Fibroblast of upper back skin (primary cell): ENCODE data around the gene FAM151A.

Source experiments
- DNase-seq: peaks from one replicate; pipeline ENCODE4 v3.0.0-alpha.2; 2013

FAM151A gene

DNA sequence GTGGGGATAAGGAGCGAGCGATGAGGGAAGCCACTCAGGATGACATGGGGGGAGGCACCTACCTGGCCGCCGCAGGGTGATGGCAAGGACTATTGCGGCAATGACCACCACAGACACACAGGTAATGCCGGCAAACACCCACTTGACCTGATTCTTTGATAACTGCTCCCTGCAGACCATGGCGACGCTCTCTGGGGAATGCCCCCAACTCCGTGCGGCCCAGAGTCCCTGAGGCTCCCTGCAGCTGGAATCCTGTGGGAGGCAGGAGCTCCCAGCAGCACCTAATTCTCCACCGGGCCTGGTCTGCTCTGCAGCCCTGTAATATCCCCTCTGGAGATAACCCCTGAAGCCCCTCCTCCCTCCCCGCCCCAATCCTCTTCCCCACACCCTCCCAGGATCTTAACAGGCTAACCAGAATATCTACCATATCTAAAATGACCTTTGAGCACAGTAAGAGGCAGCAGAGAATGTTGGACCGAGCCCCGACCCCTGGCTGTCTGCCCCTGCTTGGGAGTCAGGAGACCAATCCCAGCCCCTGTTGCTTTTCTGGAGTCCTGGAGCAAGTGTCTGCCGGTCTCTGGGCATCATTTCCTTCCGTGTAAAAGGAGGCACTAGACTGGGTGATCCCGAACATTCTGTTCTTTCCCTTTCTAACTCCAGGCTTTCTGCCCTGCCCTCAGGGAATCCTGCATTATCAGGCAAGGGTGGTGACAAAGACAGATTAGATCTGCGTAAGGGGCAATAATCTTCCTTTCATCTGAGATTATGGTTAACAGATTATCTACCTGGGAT, at the start of gene FAM151A:
Gene FAM151A (minus strand): TSS at position 310 of the 792 bp plus-strand sequence. CDS start 130 bp downstream, at position 180.
- no peak for DNase-seq

DNA sequence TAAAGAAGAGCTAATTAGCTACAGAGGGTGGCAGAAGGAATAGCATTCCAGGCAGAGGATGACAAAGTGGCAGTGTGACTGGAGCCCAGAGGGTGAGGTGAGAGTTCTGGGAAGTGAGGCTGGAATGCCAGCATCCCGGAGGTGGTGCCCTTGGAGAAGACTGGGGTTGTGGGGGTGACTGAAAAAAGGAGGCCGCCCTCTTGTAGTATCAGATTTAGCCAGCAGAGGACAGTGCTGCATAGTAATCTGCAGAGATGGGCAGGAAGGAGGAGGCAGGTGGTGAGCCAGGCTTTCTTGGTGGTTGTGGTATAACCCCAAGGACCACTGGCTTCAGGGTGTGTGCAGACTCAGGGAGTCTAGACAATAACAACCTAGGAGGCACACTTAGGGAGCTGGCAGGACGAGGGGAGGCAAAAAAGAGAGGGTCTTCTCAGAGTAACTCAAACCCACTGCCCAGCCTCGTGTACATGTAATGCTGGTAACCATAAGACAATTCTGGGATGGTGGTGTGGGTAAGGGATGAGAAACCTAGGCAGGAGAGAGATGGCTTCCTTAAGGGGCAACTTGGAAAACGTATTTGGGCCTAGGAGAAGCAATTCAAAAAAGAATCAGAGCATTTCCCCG, 48.8 kb upstream of the FAM151A start:
- peak; percentile 38 for DNase-seq

DNA sequence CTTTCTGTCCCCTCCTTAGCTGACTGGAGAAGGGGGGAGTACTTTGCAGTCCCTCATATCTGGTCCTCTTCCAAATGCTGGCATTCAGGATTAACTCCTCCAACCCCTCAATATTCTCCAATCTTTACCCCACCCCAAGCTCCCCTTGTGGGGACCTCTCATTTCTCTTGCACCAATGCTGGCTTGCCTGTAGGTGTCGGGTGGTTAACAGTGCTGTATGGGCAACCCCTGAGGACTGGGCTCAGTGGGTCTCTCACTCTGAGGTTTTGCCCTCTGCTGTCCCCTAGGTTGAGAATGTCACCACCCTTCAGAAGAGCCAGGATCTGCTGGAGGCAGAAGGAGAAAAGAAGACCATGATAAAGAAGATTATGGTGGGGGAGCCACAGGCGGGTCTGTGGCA, 45.2 kb upstream of the FAM151A start:
- no peak for DNase-seq

DNA sequence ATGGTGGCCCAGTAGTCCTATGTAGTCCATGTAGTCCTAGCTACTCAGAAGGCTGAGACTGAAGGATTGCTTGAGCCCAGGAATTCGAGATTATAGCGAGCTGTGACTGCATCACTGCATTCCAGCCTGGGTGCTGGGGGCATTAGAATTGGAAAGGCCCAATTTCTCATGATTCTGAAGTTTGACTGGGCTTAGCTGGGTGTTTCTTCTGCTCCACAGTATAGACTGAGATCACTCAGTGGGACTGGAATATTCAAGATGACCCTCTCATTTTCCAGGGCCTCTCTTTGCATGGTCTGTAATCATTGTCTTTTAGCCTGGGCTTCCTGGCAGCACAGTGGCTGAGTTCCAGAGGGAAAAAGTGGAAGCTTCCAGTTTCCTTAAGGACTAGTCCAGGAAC, 44.5 kb upstream of the FAM151A start:
- no peak for DNase-seq

DNA sequence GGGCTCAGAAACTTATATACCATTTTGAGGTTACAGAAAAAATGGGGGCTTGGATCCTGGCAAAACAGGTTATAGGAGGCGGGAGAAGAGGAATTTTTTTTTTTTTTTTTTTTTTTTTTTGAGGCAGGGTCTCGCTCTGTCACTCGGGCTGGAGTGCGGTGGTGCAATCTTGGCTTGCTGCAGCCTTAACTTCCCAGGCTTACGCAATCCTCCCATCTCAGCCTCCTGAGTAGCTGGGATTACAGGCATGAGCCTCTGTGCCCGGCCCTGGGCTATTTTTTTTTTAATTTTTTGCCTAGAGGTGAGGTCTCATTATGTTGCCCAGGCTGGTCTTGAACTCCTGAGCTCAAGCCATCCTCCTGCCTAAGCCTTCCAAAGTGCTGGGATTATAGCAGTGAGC, 43.0 kb upstream of the FAM151A start:
- DNase-seq: no peak

DNA sequence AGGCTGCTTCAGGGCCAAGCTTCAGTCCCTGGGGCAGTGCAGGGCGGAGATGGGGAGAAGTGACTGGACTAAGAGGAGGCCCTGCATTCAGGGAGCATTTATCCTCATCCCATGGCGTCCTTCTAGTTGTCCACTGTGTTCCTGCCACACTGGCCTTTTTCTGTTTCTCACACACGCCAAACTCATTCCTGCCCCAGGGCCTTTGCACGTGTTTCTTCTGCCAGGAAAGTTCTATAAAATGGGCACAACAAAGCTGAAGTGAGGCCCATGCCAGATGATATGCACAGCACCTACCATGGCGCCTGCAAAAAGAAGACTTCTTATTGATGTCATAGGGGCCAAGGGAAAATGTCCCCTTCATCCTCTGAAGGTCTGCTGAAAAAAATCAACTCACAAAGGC, 42.5 kb upstream of the FAM151A start:
- DNase-seq: no peak

DNA sequence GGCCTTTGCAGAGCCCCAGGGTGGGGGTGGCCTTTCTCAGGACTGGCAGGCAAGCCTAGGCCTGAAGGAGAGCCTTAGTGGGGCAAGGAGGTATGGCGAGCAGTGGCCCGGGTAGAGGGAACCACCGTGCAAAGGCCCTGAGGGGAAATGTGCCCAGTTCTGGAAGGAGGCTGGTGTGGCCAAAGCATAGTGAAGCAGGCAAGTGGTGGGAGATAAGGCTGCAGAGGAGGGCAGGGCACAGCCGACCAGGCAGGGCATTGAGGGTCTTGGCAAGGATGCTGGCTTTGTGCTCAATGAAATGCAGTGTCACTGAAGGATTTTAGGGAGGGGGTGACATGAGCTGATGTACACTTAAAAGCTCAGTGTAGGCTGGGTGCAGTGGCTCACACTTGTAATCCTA, 41.0 kb upstream of the FAM151A start:
- no peak for DNase-seq

DNA sequence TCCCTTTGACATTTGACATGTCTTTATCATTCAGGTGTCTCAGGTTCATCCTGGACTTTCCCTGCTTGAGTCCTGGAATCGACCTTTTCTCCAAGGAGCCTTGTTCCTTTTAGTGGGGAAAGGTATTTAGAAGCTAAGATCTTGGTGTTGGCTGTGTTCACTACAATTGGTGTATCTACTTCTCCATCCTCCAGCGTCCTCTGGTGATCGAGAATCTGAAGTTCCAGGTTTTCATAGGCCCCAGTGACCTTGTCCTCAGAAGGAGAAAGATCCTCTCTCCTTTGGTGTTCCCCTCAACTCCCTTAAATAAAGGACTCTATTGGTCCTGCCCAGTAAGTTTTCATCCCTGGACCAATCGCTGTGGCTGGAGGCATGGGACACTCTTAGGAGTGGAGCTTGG, 40.4 kb upstream of the FAM151A start:
- DNase-seq: no peak

DNA sequence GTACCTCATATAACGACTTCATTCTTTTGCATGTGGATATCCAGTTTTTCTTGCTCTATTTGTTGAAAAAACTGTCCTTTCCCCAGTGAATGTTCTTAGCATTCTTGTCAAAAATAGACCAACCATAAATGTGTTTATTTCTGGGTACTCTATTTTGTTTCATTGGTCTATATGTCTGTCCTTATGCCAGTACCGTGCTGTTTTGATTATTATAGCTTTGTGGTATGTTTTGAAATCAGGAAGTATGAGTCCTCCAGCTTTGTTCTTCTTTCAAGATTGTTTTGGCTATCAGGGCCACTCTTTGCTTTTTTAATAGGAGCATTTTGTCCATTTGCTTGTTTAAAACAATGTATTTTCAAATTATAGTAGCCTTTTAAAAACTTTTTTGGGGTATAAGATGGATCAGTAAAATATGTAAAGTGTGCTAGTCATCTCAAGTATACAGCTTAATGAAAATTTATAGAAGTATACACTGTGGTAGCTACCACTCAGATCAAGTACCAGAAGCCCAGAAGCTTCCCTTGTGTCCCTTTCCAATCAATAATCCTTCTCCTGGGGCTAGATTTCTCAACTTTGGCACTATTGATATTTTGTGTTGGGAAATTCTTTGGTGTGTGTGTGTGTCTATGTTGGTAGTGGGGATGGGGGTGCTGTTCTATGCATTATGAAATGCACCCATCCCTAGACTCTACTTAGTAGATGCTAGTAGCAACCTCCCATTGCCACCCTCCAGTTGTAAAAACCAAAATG, 35.0 kb upstream of the FAM151A start:
- no peak for DNase-seq

DNA sequence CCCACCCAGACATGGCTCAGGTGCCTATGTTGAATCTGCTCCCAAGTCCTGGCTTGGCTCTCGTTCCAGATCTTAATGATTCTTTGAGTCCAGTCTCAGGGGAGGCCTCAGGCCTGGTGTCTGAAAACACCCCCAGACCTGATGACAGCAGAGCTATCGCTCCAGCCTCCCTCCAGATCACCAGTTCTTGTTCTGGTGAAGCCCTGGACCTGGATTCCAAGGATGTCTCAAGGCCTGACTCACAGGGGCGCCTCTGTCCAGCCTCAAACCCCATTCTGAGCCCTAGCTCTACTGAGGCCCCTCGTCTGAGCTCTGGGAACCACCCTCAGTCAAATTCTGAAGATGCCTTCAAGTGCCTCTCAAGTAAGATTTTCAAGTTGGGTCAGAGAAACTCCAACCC, 29.7 kb upstream of the FAM151A start:
- DNase-seq: peak; percentile 10

DNA sequence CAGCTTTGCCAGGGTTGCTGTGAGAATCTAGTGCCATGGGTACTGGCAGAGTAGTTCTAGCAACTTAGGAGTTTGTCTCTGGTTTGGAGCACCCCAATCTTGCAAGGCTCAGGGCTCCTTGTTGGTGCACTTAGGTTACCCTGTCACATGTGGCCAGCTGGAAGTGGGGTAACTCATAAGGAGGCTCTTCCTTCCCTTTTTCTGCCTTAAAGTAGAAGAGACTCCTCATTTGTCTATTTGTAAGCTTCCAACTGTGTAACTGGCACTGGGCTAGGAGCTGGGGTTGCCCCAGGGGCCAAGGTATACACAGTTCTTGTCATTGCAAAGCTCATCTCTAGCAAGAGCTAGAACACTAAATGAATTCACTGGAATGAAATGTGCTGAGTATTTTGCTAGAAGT, 28.8 kb upstream of the FAM151A start:
- no peak for DNase-seq

DNA sequence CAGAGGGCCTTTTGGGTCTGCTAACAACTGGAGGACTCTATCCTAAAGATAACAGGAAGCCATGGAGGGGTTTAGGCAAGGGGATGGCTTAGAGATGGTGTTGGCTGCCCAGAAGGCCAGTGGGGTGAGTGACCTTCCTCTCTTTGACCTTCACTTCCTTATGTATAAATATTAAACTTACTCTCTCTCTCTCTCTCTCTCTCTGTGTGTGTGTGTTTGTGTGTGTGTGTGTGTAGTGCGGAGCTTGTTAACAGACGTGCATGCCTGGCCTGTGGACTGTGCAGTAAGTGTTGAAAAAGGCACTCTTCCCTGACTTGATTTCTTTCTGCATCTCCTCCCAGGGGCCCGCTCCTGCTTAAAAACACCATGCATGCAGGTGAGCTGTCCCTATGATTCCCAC, 28.3 kb upstream of the FAM151A start:
- no peak for DNase-seq

DNA sequence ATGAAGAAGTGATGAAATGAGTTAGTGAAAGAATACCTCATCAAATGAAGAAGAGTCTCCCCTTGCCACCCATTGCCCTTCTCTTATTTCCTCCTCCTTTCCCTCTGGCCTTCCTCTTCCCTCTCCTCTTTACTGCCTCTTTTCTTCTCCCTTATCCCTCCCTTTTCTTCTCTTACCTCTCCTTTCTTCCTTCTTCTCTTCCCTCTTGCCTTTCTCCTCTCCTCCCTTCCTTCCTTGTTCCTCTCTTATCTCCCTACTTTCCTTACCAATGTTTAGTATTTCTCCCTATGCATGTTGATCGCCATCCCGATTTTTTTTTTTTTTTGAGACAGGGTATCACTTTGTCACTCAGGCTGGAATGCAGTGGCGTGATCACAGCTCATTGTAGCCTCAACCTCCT, 27.1 kb upstream of the FAM151A start:
- DNase-seq: no peak

DNA sequence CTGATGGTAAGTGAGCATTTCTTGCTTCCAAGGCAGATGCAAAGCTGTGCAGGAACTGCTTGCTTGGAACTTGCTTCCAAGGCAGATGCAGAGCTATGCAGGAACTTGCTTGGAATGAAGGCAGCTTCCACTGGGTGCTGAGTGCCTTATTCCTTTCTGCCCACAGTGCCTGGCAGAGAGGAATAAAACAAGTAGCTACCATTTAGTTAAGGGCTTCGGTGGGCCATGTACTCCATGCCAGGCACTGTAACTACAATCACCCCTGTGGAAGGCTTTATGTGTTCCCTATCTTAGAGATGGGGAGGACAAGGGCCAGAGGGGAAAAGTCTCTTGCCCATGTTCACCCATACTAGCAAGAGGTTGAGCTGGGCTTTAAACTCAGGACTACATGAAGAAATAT, 26.6 kb upstream of the FAM151A start:
- no peak for DNase-seq

DNA sequence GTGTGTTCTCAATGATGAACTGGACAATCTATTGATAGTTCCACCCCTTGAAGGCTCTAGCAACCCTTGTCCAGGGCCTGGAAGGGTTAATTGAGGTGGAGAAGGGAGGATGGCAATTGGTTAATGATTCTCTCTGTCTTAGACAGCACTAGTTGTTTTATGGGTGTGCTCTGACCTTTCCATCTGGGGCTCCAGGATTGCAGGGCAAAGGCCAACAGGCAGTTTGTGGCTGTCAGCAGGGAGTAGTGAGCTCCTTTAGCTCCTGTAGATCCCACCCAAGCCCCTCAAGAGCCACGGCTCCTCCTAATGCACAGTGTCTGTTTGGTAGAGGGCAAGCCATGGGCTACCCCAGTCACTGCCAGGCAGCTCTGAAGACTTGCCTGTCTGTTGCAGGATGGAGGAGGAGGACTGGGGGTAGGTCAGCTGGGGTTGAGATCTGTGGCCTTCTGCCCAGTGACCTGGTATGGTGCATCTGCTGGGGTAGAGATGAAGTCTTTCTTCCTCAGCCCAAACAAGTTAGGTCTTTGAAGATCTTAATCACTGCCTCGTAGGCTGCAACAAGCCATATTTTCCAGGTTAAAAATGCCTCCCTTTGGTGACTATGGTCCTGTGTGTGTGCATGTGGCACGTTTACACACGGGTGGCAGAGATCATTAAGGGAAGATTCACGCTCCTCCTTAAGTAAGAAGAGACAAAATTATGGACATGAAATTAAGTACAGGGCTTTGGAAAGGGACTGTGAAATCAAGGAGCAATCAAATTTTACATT, 26.0 kb upstream of the FAM151A start:
- DNase-seq: no peak

DNA sequence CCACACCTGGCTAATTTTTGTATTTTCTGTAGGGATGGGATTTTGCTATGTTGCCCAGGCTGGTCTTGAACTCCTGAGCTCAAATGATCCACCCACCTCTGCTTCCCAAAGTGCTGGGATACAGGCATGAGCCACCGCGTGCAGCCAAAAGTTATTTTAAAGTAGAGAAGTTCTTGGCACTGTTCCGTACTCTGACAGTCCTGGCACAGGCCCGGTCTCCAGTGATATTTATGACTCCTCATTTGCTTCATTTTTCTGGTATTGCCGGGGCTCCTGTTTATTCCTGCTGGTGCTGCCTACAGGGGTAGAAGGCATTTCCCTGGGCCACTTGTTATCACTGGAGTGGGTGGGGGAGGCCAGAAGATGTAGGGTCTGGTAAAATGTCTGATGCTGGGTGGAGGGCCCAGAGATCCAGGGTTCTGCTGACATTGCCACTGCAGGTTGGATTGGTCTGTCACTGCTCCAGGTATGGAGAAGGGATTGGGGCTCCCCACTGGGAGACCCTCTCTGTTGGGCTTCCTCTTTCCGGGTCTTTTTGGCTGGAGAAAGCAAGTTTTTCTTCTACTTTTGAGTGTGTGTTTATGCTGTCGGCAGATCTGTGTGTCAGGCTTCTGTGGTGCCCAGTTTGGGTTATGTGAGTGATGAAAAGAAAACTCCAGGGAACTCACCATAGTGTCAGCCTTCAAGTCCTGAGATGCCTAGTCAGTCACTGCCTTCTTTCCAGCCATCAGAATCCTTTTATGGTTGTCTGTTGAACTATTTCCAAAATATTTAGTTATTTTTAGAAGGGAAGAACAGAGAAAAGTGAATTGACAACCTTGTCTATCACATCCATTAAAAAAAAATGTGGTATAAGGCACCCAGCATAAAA, 22.7 kb upstream of the FAM151A start:
- no peak for DNase-seq

DNA sequence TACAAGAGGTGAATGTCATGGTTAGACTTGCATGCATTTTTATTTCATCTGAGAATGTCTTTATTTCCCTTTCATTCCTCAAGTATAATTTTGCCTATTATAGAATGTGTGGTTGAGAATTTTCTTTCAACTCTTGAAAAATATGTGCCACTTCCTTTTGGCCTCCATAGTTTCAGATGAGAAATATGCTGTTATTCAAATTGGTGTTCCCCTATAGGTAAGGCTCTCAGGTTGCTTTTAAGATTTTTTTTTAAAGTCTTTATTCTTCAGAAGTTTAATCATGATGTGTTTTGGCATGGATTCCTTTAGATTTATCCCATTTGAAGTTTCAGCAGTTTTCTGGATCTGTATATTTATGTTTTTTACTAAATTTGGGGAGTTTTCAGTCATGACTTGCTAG, 20.4 kb upstream of the FAM151A start:
- no peak for DNase-seq

DNA sequence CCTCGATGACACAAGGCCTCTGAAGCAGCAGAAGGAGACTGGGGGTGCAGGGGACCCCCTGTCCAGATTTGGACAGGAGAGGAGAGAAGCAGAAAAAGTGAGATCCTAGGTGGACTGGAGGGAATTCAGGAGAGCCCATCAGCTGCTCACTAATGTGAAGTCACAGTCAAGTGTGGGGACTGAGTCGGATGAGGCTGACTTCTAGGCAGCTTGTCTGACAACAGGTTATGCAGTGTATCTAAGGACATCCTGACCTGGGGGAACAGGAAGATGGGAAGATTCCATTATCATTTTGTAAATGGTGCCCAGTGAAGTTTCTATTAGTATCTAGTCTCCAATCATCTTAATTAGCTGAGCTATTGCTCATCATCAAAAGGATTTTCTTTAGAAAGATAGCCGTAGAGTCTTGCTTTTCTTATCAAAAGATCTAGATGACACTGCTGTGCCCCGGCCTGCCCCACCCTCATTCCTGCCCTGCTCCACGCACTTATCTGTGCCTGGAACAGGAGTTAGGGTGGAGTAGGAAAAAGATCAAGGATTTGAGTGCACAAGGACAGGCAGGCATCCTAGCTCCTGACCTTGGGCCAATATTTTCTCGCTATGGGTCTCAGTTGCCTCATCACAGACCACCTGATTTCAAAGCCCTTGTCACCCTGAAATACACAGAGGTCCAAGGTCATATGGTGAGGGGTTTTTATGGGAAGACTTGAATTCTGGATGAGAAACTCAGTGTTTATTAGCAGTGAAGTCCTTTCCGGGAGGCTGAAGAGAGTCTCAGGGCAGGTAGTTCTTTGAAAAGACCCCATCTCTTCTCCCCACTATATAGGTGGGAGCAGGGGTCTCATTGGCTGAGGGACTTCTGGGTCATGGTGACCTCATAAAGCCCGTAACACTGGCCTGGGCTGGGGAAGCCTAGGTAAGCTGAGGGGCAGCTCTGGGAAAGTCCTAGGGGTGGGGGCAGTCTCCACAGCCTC, 17.8 kb upstream of the FAM151A start, which contains the start of gene MROH7:
Gene MROH7 (plus strand): TSS at position 924 of the 974 bp plus-strand sequence. CDS start 11,141 bp downstream, outside the sequence.
- DNase-seq: no peak

DNA sequence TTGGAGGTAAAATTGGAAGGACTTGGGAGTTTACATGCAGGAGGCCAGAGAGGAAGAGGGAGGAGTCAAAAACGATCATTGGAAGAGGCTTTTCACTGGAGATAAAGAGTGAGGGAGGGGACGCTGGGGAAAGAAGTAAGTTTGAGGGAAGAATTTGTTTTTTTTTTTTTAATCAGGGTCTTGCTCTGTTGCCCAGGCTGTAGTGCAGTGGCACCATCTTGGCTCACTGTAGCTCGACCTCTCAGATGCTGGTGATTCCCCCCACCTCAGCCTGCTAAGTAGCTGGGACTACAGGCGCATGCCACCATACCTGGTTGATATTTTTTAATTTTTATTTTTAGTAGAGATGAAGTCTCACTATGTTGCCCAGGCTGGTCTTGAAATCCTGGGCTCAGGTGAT, 17.0 kb upstream of the FAM151A start:
- no peak for DNase-seq
